Measurements from ENCODE around the gene EXOC3.

The EXOC3 gene

DNA sequence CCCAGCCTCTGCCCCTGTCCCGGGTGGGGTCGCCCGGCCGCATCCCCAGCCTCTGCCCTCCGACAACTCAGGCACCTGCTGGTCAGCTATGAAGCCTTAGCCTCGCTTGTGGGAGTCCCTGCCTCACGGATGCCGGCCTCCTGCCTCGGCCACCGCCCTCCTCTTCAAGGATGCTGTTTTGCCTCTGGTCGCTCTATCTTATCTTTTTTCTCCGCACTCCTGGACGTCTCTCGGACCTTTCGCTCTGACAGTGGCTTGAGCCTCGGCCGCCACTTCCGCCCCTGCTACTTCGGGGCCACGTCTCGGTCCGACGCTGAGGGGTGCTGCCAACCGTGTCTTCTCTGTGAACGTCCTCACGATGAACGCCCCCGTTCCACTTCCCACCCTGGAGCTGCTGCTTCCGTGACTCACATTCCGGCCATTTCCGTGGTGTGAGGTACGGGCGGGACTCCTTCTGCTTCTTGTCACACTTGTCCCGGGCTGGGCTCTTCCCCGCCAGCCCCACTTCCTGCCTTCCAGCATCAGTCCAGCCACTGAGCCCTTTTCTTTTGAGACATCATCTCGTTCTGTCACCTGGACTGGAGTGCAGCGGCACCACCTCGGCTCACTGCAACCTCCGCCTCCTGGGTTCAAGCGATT is 55.0 kb downstream of the EXOC3 start:
- H3F3A ChIP-seq (ENCODE audit: low read depth), result no peaks in the 10 kb centered on the region

DNA sequence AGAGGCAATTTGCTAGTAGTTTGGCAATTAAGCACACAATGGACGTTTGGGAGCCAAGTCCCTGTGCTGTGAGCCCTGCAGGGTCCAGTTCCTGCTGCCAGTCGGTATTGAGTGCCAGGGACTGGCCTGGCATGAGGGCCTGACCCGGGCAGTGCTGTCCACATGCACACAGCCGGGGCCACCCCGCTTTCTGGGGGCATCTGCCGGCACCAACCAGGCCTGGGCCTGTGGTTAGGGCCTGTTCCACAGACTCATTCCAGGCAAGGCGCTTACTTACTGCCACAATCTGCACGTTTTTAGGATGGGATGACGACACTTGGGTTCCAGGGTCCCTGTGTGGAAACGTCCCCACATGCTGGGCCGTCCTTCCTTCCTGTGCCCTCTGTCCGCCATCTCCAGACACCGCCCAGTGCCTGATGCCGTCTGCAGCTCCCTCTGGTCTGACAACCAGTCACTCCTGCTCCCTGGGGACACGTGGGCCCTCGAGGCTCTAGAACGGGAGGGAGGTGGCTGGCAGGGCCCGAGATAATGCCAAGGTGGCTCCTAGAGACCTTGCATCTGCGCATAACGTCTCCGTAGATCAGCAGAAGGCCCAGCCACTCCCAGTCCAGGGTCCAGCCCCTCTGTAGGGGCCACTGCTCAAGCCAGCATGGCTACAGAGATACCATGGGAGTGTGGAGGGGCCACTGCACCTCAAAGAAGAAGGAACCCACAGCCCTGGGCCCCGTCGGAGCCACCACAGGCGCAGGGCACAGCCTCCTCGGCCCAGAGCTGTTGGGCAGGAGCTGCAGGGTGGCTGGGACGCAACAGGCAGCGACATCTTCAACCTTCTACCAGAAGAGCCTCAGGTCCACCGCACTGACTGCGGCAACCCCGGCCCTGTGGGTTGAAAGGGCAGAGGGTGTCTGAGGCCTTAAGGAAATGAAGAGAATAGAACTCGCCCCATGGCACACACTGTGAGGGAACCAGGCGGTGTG is 56.5 kb downstream of the EXOC3 start:
- no peaks in the 10 kb centered on the region for H4K20me1 ChIP-seq (ENCODE audit: insufficient read depth, low read length, poor library complexity, severe bottlenecking)
- H3K27me3 ChIP-seq (ENCODE audit: insufficient read depth, low read length, poor library complexity, severe bottlenecking), result no peaks in the 10 kb centered on the region
- no peaks in the 10 kb centered on the region for H3K79me2 ChIP-seq (ENCODE audit: insufficient read depth, low read length)
- no peak overlapping the region for H3K9ac ChIP-seq (ENCODE audit: low read depth, low read length, poor library complexity, severe bottlenecking)
- TF ChIP-seq, protein P1, sequence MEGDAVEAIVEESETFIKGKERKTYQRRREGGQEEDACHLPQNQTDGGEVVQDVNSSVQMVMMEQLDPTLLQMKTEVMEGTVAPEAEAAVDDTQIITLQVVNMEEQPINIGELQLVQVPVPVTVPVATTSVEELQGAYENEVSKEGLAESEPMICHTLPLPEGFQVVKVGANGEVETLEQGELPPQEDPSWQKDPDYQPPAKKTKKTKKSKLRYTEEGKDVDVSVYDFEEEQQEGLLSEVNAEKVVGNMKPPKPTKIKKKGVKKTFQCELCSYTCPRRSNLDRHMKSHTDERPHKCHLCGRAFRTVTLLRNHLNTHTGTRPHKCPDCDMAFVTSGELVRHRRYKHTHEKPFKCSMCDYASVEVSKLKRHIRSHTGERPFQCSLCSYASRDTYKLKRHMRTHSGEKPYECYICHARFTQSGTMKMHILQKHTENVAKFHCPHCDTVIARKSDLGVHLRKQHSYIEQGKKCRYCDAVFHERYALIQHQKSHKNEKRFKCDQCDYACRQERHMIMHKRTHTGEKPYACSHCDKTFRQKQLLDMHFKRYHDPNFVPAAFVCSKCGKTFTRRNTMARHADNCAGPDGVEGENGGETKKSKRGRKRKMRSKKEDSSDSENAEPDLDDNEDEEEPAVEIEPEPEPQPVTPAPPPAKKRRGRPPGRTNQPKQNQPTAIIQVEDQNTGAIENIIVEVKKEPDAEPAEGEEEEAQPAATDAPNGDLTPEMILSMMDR (conservative IDR thresholded peaks at IDR 0.05; ENCODE audit: low read length), result no peak
- TF ChIP-seq EZH2phosphoT487 (IDR thresholded peaks at IDR 0.05; ENCODE audit: borderline replicate concordance), result no peak
- no peaks in the 10 kb centered on the region for H3K36me3 ChIP-seq (ENCODE audit: insufficient read depth, low read length)
- H2AFZ ChIP-seq (ENCODE audit: low read length), result no peak overlapping the region
- H3K4me1 ChIP-seq (ENCODE audit: insufficient read depth, low read length, poor library complexity, severe bottlenecking), result no peaks in the 10 kb centered on the region
- H3K4me3 ChIP-seq (ENCODE audit: low read length, poor library complexity, severe bottlenecking), result no peak overlapping the region
- H3K9me3 ChIP-seq (ENCODE audit: insufficient read depth, low read depth, low read length), result no peaks in the 10 kb centered on the region
- no peaks in the 10 kb centered on the region for H3F3A ChIP-seq (ENCODE audit: low read depth)
- no peaks in the 10 kb centered on the region for H3K9me2 ChIP-seq (replicated peaks; ENCODE audit: low read depth, low read length)
- H3K4me2 ChIP-seq (ENCODE audit: low read depth, low read length, poor library complexity, severe bottlenecking), result no peak overlapping the region

More for the DNA sequence above, 55.0 kb downstream of the EXOC3 start:
- no peaks in the 10 kb centered on the region for H3K9me3 ChIP-seq (ENCODE audit: insufficient read depth, low read depth, low read length)
- no peak overlapping the region for H3K4me3 ChIP-seq (ENCODE audit: low read length, poor library complexity, severe bottlenecking)
- no peaks in the 10 kb centered on the region for H3K36me3 ChIP-seq (ENCODE audit: insufficient read depth, low read length)
- no peaks in the 10 kb centered on the region for H3K9me2 ChIP-seq (replicated peaks; ENCODE audit: low read depth, low read length)
- no peaks in the 10 kb centered on the region for H3K4me1 ChIP-seq (ENCODE audit: insufficient read depth, low read length, poor library complexity, severe bottlenecking)
- H3K4me2 ChIP-seq (ENCODE audit: low read depth, low read length, poor library complexity, severe bottlenecking), result no peak overlapping the region
- H3K79me2 ChIP-seq (ENCODE audit: insufficient read depth, low read length), result no peaks in the 10 kb centered on the region
- no peak overlapping the region for H2AFZ ChIP-seq (ENCODE audit: low read length)
- no peaks in the 10 kb centered on the region for H3K27me3 ChIP-seq (ENCODE audit: insufficient read depth, low read length, poor library complexity, severe bottlenecking)
- H3K9ac ChIP-seq (ENCODE audit: low read depth, low read length, poor library complexity, severe bottlenecking), result no peak overlapping the region
- TF ChIP-seq, protein P1 (conservative IDR thresholded peaks at IDR 0.05; ENCODE audit: low read length), result no peak
- no peak for TF ChIP-seq EZH2phosphoT487 (IDR thresholded peaks at IDR 0.05; ENCODE audit: borderline replicate concordance)
- no peaks in the 10 kb centered on the region for H4K20me1 ChIP-seq (ENCODE audit: insufficient read depth, low read length, poor library complexity, severe bottlenecking)

DNA sequence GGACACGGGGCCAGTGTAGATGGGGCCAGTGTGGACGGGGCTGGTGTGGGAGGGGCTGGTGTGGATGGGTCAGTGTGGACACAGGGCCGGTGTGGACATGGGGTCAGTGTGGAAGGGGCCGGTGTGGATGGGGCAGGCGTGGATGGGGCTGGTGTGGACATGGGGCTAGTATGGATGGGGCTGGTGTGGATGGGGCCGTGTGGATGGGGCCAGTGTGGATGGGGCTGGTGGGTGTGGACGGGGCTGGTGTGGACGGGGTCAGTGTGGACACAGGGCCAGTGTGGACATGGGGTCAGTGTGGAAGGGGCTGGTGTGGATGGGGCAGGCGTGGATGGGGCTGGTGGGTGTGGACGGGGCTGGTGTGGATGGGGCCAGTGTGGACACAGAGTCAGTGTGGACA is 57.5 kb downstream of the EXOC3 start:
- TF ChIP-seq, protein P1 (conservative IDR thresholded peaks at IDR 0.05; ENCODE audit: low read length), result no peak
- no peak for TF ChIP-seq EZH2phosphoT487 (IDR thresholded peaks at IDR 0.05; ENCODE audit: borderline replicate concordance)
- Histone ChIP-seq H3K27me3 (ENCODE audit: insufficient read depth, low read length, poor library complexity, severe bottlenecking) (no peaks in the 10 kb centered on the region), H3K36me3 (ENCODE audit: insufficient read depth, low read length) (no peaks in the 10 kb centered on the region), H4K20me1 (ENCODE audit: insufficient read depth, low read length, poor library complexity, severe bottlenecking) (no peaks in the 10 kb centered on the region), H3K4me2 (ENCODE audit: low read depth, low read length, poor library complexity, severe bottlenecking) (no peak overlapping the region), H3K9me3 (ENCODE audit: insufficient read depth, low read depth, low read length) (no peaks in the 10 kb centered on the region), H3K79me2 (ENCODE audit: insufficient read depth, low read length) (no peaks in the 10 kb centered on the region), H2AFZ (ENCODE audit: low read length) (no peak overlapping the region), H3K4me3 (ENCODE audit: low read length, poor library complexity, severe bottlenecking) (no peak overlapping the region), H3F3A (ENCODE audit: low read depth) (no peaks in the 10 kb centered on the region), H3K4me1 (ENCODE audit: insufficient read depth, low read length, poor library complexity, severe bottlenecking) (no peaks in the 10 kb centered on the region), H3K9ac (ENCODE audit: low read depth, low read length, poor library complexity, severe bottlenecking) (no peak overlapping the region), H3K9me2 (replicated peaks; ENCODE audit: low read depth, low read length) (no peaks in the 10 kb centered on the region)
